Fibroblast of skin of scalp (primary cell): ENCODE data around the gene ICAM2.

Experiments used
- DNase-seq: peaks from one replicate; pipeline ENCODE4 v3.0.0-alpha.2; 2013

Gene ICAM2

GRCh38 chr17:63973930-63974593 lies 46.4 kb downstream of the ICAM2 start:
- DNase-seq: no peak

- DNase-seq: no peak
Measured at GRCh38 chr17:63973247-63973646, 47.2 kb downstream of the ICAM2 start.

DNA sequence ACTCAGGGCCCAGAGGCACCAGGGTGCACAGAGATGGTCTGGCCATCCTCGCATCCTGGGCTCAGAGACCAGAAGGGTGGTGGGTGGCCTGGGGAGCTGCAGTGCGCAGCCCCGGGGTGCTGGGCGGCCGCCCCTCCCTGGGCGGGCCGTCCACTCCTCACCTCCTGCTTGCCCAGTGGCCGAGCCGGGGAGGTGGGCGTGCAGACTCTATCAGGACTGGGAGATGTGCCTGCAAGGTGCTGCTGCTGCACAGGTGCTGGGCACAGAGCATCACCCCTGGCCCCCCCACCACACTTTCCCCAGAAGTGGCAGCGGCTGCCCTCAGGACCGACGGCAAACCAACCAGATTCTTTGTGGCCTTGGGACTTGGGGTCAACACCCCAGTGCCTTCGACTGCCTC lies 47.6 kb downstream of the ICAM2 start, which contains the start of gene SCN4A:
Gene SCN4A (minus strand): TSS at position 123 of the 400 bp plus-strand sequence. CDS start 77 bp downstream, at position 46.
- no peak for DNase-seq

GRCh38 chr17:63969278-63969677 lies 51.2 kb downstream of the ICAM2 start:
- no peak for DNase-seq

DNA sequence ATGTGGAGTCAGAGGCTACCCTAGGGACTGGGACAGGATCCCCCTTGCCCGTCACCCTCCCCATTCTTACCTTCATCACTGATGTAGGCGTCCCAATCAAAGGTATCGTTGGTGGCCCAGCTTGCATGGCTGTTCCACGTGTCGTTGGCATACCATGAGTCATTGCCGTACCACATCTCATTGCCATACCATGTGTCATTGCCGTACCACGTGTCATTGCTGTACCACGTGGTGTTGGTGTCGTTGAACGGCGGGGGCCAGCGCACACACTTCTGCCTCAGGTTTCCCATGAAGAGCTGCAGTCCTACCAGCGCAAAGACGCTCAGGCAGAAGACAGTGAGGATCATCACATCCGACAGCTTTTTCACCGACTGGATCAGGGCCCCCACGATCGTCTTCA lies 52.5 kb downstream of the ICAM2 start:
- DNase-seq: no peak

- no peak for DNase-seq
Measured at GRCh38 chr17:63966646-63967264, 53.7 kb downstream of the ICAM2 start.

GRCh38 chr17:63963123-63963522 lies 57.3 kb downstream of the ICAM2 start:
- DNase-seq: no peak

DNA sequence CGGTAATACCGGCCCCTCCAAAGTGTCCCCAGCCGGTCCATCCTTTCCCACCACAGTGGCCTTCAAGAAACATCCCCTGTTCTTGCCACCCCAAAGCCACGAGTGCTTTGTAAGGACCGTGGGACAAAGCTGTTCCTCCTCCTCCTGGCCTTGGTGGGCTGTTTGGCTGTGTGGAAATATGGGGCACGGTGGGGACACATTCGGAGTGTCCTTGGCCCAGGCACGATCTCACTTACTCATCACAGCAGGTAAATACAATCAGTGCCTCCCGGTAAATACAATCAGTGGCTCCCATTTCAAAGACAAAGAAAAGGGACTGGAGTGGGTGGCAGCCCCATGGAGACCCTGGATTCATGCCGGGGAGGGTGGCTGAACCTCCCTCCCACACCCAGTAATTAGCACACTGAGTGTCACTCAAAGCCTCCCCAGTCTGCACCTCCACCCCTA lies 58.1 kb downstream of the ICAM2 start:
- no peak for DNase-seq

- peak; percentile 71 for DNase-seq
Measured at GRCh38 chr17:63961355-63962212, 58.8 kb downstream of the ICAM2 start.

DNA sequence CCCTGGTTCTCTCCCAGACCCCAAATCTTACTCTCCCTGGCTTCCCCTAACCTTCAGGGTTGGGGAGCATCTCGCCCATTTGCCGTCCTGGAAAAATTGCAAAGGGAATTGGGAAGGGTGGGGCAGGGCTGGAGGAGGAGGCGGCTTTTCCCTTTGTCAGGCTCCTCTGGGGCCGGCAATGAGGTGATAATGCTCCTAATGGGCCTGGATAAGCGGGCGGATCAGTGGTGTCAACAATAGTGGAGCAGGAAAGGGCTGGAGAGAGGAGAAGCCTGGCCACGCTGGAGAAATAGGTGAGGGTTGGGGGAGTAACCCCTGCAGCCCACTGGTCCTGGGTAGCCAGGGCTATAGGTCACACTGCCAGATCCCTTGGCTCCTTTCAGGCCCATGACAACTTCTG lies 60.0 kb downstream of the ICAM2 start:
- DNase-seq: no peak

GRCh38 chr17:63960006-63960405 lies 60.4 kb downstream of the ICAM2 start:
- no peak for DNase-seq

DNA sequence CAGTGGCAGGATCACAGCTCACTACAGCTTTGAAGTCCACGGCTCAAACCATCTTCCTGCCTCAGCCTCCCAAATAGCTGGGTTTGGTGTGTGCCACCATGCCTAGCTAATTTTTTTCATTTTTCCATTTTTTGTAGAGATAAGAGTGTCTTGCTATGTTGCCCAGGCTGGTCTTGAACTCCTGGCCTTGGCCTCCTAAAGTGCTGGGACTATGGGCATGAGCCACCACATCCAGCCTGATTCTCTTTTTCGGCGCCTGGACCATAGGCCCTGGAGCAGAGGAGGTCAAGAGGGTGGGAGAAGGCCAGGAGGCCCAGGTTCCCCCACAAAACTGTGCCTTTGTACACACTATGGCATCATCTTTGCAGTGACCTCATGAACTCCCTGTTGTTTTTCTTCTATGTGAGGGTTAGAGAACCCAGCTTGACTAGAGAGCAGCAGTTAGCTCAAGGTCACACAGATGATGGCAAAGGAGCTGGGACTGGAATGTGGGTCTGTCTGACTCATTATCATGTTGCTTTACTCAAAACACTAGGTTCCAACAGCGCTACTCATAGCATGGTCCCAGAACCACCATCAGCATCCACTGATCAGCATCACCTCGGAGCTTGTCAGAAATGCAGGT lies 64.0 kb downstream of the ICAM2 start:
- peak; percentile 37 for DNase-seq

- DNase-seq: no peak
Measured at GRCh38 chr17:63955791-63956190, 64.6 kb downstream of the ICAM2 start.

DNA sequence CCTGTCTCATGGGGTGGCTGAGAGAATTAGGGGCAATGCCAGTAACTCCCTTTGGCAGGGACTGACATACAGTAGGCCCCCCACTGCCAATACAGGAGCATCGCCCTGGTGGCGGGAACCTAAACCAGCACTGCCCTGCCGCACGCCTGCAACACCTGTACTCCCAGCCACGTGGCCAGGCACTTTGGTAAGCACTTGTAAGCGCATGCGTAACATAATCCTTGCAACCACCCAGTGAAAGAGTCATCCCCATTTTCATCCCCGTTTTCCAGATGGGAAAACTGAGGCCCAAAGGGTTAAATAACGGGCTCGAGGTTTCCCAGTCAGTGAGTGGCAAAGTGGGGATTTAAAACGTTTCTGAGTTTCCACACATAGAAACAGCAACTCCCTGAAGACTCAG lies 65.2 kb downstream of the ICAM2 start:
- no peak for DNase-seq

DNA sequence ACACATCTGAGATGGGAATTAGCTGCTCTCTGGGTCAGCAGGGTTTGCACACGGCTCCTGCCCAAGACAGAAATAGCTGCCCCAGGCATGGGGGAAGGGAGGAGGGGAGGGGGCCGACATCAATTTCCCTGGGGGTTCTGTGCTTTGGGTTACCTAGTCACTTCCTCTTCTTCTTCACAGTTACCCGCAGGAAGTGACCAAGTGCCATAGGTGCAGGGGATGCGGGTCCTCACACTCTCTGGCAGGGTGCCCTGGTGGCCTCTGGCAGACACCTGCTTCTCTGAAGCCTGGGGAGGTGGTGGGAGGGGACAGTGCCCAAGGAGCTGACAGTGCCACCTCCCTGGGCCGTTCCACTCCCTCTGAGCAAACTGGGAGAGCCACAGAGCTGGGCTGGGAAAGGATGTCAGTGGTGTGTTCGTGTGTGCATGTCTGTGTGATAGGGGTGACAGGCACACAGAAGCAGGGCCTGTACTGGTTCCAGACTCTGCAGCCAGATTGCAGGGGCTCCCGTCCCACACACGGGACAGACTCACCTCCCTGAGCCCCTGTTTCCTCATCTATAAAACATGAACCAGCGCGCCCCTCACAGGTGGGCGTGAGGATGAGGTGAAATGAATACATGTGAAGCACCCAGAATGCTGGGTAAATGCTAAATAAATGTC lies 65.9 kb downstream of the ICAM2 start:
- no peak for DNase-seq
